ENCODE data around the gene LCN12. TPM values are rescaled to one million over a fixed set of nuclear protein-coding genes. Genes with fewer than 3 reads are reported as not detected.
A peak's percentile ranks its signal among the peaks of the same experiment; 100 is the strongest.

LCN12 gene
- total RNA-seq, 2 experiments from 2014 or later = 1.3 to 2.1 TPM

GRCh38 chr9:136997830-136998234 is 45.8 kb downstream of the LCN12 start:
- DNase-seq (peak; percentile 58), ATAC-seq (no peak)
- POLR2A ChIA-PET = interaction anchor here (2.3 kb wide), 1 partner anchor 96 kb away, joined by 5 read pairs; no protein-coding TSS in a partner anchor
- Mint-ChIP-seq H3K27me3 (peaks cover 5% of the 10 kb centered on the region), H3K9me3 (no peaks in the 10 kb centered on the region), H3K4me1 (ENCODE audit: low read depth) (peaks cover 46% of the 10 kb centered on the region), H3K4me3 (peak overlapping the region; percentile 31), H3K27ac (peak overlapping the region; percentile 53), H3K36me3 (ENCODE audit: low read depth) (peaks cover 6% of the 10 kb centered on the region)
- CTCF ChIA-PET = interaction anchor here (2.5 kb wide), 1 partner anchor 31 kb away, joined by 13 read pairs; the partner anchor contains the start of gene ABCA2
- intact Hi-C loops (cut with micrococcal nuclease) = no loop called here
- TF ChIP-seq, protein P1, sequence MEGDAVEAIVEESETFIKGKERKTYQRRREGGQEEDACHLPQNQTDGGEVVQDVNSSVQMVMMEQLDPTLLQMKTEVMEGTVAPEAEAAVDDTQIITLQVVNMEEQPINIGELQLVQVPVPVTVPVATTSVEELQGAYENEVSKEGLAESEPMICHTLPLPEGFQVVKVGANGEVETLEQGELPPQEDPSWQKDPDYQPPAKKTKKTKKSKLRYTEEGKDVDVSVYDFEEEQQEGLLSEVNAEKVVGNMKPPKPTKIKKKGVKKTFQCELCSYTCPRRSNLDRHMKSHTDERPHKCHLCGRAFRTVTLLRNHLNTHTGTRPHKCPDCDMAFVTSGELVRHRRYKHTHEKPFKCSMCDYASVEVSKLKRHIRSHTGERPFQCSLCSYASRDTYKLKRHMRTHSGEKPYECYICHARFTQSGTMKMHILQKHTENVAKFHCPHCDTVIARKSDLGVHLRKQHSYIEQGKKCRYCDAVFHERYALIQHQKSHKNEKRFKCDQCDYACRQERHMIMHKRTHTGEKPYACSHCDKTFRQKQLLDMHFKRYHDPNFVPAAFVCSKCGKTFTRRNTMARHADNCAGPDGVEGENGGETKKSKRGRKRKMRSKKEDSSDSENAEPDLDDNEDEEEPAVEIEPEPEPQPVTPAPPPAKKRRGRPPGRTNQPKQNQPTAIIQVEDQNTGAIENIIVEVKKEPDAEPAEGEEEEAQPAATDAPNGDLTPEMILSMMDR (IDR thresholded peaks at IDR 0.05) = no peak

GRCh38 chr9:137000177-137000930 is 48.3 kb downstream of the LCN12 start:
- Mint-ChIP-seq H3K4me1 (ENCODE audit: low read depth) (peaks cover 37% of the 10 kb centered on the region), H3K9me3 (no peaks in the 10 kb centered on the region), H3K36me3 (ENCODE audit: low read depth) (no peaks in the 10 kb centered on the region), H3K27ac (peak overlapping the region; percentile 25), H3K27me3 (peaks cover 5% of the 10 kb centered on the region), H3K4me3 (no peak overlapping the region)
- ATAC-seq = peak; percentile 81
- intact Hi-C loops (cut with micrococcal nuclease) = no loop called here
- TF ChIP-seq, protein P1 (IDR thresholded peaks at IDR 0.05) = no peak
- DNase-seq = peak; percentile 84
- POLR2A ChIA-PET = interaction anchor here (0.6 to 1.7 kb wide), 8 partner anchors 8 to 274 kb away, joined by 3 to 6 read pairs (median 3); no protein-coding TSS in a partner anchor
- CTCF ChIA-PET = interaction anchor here (0.9 to 1.7 kb wide), 7 partner anchors 8 to 156 kb away, joined by 3 to 18 read pairs (median 5); partner anchors contain the start of genes ABCA2, NPDC1 and PAXX

- CTCF ChIA-PET = interaction anchor here (0.7 to 5.9 kb wide), 4 partner anchors 11 to 54 kb away, joined by 3 to 31 read pairs (median 4); no protein-coding TSS in a partner anchor
- TF ChIP-seq, protein P1 (IDR thresholded peaks at IDR 0.05) = no peak
- no peaks in the 10 kb centered on the region for H3K36me3 Mint-ChIP-seq (ENCODE audit: low read depth)
- H3K4me1 Mint-ChIP-seq (ENCODE audit: low read depth) = peaks cover 43% of the 10 kb centered on the region
- H3K27me3 Mint-ChIP-seq = peaks cover 5% of the 10 kb centered on the region
- DNase-seq (no peak), ATAC-seq (no peak)
- POLR2A ChIA-PET = interaction anchor here (1.1 kb wide), 1 partner anchor 54 kb away, joined by 3 read pairs; no protein-coding TSS in a partner anchor
- no peaks in the 10 kb centered on the region for H3K9me3 Mint-ChIP-seq
- no peak overlapping the region for H3K4me3 Mint-ChIP-seq
- intact Hi-C loops (cut with micrococcal nuclease) = no loop called here
- H3K27ac Mint-ChIP-seq = no peak overlapping the region
Observed at GRCh38 chr9:137001857-137002645, 50.0 kb downstream of the LCN12 start.

DNA sequence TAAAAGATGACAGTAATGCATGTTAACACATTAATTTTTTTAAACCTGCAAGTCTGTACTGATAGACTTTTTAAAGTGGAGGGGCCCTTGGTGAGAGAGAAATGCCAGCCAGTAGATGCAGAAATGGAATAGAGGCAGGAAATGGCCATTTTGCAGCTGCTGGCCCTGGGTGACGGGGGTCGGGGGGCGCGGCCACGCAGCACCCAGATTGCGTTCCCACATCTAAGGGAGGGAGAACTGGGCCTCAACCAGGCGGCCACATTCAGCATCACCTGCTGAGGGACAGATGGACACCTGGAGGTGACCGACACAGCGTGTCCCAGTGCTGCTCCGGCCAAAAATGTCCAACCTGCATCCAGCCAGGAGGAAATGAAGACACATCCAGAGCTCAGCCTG is 50.6 kb downstream of the LCN12 start:
- Mint-ChIP-seq H3K27me3 (peaks cover 4% of the 10 kb centered on the region), H3K4me1 (ENCODE audit: low read depth) (peaks cover 38% of the 10 kb centered on the region), H3K36me3 (ENCODE audit: low read depth) (no peaks in the 10 kb centered on the region), H3K27ac (no peak overlapping the region), H3K4me3 (no peak overlapping the region), H3K9me3 (no peaks in the 10 kb centered on the region)
- POLR2A ChIA-PET = interaction anchor here (1.1 kb wide), 2 partner anchors 10 to 54 kb away, joined by 3 to 4 read pairs; partner anchors contain the start of gene PAXX
- DNase-seq (no peak), ATAC-seq (no peak)
- intact Hi-C loops (cut with micrococcal nuclease) = no loop called here
- CTCF ChIA-PET = interaction anchor here (0.7 to 5.9 kb wide), 4 partner anchors 11 to 54 kb away, joined by 3 to 31 read pairs (median 4); no protein-coding TSS in a partner anchor
- TF ChIP-seq, protein P1 (IDR thresholded peaks at IDR 0.05) = no peak
